ENCODE measurements around the gene NLRC5. TPM values are rescaled to one million over a fixed set of nuclear protein-coding genes. Genes with fewer than 3 reads are reported as not detected.

The NLRC5 gene
- total and polyA plus RNA-seq, 9 of the 15 experiments (the other 6 are each of a cell fraction or from before 2014, with no cell fraction given): 0.59 to 0.71 TPM; not detected in 7

DNA sequence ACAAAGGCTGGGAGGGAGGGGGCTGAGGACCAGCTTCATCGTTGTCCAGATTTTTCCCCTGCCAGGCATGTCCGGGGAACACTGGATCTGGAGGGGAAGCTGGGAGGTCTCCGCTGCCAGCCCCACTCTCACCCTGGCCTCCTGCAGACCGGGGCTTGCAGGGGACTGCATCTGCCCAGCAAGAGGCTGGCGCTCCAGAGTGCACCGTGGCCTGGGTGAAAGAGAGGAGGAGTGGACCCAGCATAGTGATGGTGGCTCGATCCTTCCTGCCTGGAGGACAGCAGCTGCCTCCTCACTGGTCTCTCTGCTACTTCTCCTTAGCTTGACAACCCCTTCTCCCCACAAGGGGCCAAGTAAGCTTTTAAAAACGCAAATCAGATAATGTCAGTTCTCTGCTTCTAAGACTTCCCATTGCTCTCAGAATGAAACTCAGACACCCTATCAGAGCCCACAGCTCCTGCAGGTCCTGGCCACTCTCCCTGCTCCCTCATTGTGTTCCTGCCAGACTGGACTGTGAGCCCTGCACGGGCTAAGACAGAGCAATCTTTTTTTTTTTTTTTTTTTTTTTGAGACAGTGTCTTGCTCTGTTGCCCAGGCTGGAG, 118.1 kb downstream of the NLRC5 start (continued):
- TF ChIP-seq RBM25 (IDR thresholded peaks at IDR 0.05; ENCODE audit: low read depth, low read length, severe bottlenecking): no peak

DNA sequence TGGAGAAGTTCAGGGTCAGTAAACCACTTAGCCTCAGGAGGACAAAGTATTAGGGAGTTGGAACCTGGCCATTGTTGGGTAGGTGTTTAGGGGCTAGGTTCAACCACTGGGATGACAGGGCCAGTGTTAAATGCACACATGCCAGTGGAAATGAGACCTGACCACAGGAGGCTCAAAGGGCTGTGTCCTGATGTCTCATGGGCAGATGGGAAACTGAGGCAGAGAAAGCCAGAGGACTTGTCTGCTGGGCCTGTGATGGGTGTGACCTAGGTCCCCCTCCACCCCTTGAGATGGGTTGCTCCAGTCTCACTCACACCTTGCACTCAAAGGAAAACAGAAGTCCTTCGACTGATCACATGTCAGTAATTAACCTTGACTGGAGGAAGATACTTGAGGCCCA, 119.1 kb downstream of the NLRC5 start:
- intact Hi-C loops (cut with micrococcal nuclease) (no loop called here), in situ Hi-C loops (cut with MboI) (no loop called here)
- no peak overlapping the region for H3K9ac ChIP-seq (ENCODE audit: insufficient read depth in 1 of 2, low read depth in 2 of 2, low read length in 2 of 2)
- no peak overlapping the region for H2AFZ ChIP-seq (ENCODE audit: low read depth, low read length)
- H3K27me3 ChIP-seq (ENCODE audit: control insufficient read depth in 2 of 2, insufficient read depth in 2 of 2, low read length in 2 of 2): no peaks in the 10 kb centered on the region
- TF ChIP-seq NFIX (CRISPR knock-in tag; IDR thresholded peaks at IDR 0.05; ENCODE audit: low read depth): no peak
- no peak for TF ChIP-seq JUNB (CRISPR knock-in tag; conservative IDR thresholded peaks at IDR 0.05)
- TF ChIP-seq ZKSCAN8 (CRISPR knock-in tag; IDR thresholded peaks at IDR 0.05): no peak
- TF ChIP-seq, protein P1, sequence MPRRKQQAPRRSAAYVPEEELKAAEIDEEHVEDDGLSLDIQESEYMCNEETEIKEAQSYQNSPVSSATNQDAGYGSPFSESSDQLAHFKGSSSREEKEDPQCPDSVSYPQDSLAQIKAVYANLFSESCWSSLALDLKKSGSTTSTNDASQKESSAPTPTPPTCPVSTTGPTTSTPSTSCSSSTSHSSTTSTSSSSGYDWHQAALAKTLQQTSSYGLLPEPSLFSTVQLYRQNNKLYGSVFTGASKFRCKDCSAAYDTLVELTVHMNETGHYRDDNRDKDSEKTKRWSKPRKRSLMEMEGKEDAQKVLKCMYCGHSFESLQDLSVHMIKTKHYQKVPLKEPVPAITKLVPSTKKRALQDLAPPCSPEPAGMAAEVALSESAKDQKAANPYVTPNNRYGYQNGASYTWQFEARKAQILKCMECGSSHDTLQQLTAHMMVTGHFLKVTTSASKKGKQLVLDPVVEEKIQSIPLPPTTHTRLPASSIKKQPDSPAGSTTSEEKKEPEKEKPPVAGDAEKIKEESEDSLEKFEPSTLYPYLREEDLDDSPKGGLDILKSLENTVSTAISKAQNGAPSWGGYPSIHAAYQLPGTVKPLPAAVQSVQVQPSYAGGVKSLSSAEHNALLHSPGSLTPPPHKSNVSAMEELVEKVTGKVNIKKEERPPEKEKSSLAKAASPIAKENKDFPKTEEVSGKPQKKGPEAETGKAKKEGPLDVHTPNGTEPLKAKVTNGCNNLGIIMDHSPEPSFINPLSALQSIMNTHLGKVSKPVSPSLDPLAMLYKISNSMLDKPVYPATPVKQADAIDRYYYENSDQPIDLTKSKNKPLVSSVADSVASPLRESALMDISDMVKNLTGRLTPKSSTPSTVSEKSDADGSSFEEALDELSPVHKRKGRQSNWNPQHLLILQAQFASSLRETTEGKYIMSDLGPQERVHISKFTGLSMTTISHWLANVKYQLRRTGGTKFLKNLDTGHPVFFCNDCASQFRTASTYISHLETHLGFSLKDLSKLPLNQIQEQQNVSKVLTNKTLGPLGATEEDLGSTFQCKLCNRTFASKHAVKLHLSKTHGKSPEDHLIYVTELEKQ (CRISPR knock-in tag; IDR thresholded peaks at IDR 0.05): no peak
- TF ChIP-seq TBL1XR1 (IDR thresholded peaks at IDR 0.05; ENCODE audit: low read length in 2 of 2): no peak
- TF ChIP-seq ZSCAN32 (CRISPR knock-in tag; IDR thresholded peaks at IDR 0.05): no peak
- TF ChIP-seq TAF9B (IDR thresholded peaks at IDR 0.05; ENCODE audit: partially characterized antibody): no peak
- TF ChIP-seq ATF7 (IDR thresholded peaks at IDR 0.05): peak; percentile 45; the same call in 1 of the 2 replicates
- TF ChIP-seq, protein P2, sequence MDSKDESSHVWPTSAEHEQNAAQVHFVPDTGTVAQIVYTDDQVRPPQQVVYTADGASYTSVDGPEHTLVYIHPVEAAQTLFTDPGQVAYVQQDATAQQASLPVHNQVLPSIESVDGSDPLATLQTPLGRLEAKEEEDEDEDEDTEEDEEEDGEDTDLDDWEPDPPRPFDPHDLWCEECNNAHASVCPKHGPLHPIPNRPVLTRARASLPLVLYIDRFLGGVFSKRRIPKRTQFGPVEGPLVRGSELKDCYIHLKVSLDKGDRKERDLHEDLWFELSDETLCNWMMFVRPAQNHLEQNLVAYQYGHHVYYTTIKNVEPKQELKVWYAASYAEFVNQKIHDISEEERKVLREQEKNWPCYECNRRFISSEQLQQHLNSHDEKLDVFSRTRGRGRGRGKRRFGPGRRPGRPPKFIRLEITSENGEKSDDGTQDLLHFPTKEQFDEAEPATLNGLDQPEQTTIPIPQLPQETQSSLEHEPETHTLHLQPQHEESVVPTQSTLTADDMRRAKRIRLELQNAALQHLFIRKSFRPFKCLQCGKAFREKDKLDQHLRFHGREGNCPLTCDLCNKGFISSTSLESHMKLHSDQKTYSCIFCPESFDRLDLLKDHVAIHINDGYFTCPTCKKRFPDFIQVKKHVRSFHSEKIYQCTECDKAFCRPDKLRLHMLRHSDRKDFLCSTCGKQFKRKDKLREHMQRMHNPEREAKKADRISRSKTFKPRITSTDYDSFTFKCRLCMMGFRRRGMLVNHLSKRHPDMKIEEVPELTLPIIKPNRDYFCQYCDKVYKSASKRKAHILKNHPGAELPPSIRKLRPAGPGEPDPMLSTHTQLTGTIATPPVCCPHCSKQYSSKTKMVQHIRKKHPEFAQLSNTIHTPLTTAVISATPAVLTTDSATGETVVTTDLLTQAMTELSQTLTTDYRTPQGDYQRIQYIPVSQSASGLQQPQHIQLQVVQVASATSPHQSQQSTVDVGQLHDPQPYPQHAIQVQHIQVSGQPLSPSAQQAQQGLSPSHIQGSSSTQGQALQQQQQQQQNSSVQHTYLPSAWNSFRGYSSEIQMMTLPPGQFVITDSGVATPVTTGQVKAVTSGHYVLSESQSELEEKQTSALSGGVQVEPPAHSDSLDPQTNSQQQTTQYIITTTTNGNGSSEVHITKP (IDR thresholded peaks at IDR 0.05; ENCODE audit: partially characterized antibody): peak; percentile 94
- no peak for TF ChIP-seq RHOXF2B (CRISPR knock-in tag; conservative IDR thresholded peaks at IDR 0.05)
- TF ChIP-seq ZNF561 (CRISPR knock-in tag; conservative IDR thresholded peaks at IDR 0.05): no peak
- TF ChIP-seq SRSF1 (IDR thresholded peaks at IDR 0.05; ENCODE audit: low read depth, low read length): no peak
- no peak for TF ChIP-seq TRIM28 (IDR thresholded peaks at IDR 0.05)
- no peaks in the 10 kb centered on the region for H3K36me3 ChIP-seq (ENCODE audit: control insufficient read depth, insufficient read depth, low read length)
- no peak overlapping the region for H3K4me2 ChIP-seq (ENCODE audit: insufficient read depth, low read length)
- DNase-seq (ENCODE audit: extremely low read depth in 1 of 4, low spot score in 3 of 4): no peak
- no peak overlapping the region for H3K4me3 ChIP-seq
- no peaks in the 10 kb centered on the region for H3K9me1 ChIP-seq (ENCODE audit: control insufficient read depth, insufficient read depth, low read length)
- ATAC-seq: no peak
- BruUV-seq (replicated peaks): no TSS peak
- H4K20me1 ChIP-seq (replicated peaks; ENCODE audit: control insufficient read depth, insufficient read depth, low read length): 0 out of 2 replicates have a peak, but pooled peaks cover 3% of the 10 kb centered on the region
- peaks cover 20 to 22% of the 10 kb centered on the region in 2 experiments for H3K4me1 ChIP-seq (replicated peaks in 1 of 2; ENCODE audit: control insufficient read depth in 2 of 2, insufficient read depth in 2 of 2, low read length in 2 of 2)
- FAIRE-seq: no peak
- no peak overlapping the region for H3K27ac ChIP-seq (ENCODE audit: extremely low read depth, low read depth, low read length)
- WGBS (ENCODE audit: insufficient coverage, low coverage, missing lambda C conversion rate): 13% methylated on average over 1 of the region's 1 CpG
- no peaks in the 10 kb centered on the region for H3K79me2 ChIP-seq (ENCODE audit: control insufficient read depth, insufficient read depth, low read length)
- POLR2A ChIA-PET: no interaction called here
- no peaks in the 10 kb centered on the region for H3K9me3 ChIP-seq (replicated peaks; ENCODE audit: control insufficient read depth, insufficient read depth, low read depth, low read length)
- CTCF ChIA-PET (ENCODE audit: low intra/inter-chr PET ratio): no interaction called here
